Jurkat, Clone E6-1 (cell line): Measurements from ENCODE around the gene YWHAH. TPM values are rescaled to one million over a fixed set of nuclear protein-coding genes. Genes with fewer than 3 reads are reported as not detected.

Source experiments
- DNase-seq: peaks from one replicate; pipeline ENCODE4 v3.0.0-alpha.2; 2011; ENCODE audit warnings: low read depth, low spot score
- H3K4me3 ChIP-seq: 2 replicates; pipeline ENCODE4 v1.5.1; 2011; ENCODE audit warnings: mild to moderate bottlenecking, low read length, control low read depth, moderate library complexity
- polyA plus RNA-seq: library from polyadenylated mRNA; unstranded; fragments of >200 nt; gene quantifications from one replicate; pipeline ENCODE4 v1.2.1, GENCODE V29; 2012; ENCODE audit warnings: missing spikeins; ENCODE audit not compliant: insufficient read length, insufficient read depth

YWHAH gene
- polyA plus RNA-seq: 206 TPM

- DNase-seq: peak; percentile 71
- peak within 1 kb of the TSS; percentile 90 for H3K4me3 ChIP-seq
Observed at GRCh38 chr22:31943978-31944699, at the start of gene YWHAH. Gene YWHAH, plus strand, starts transcription at chr22:31944535. Its CDS starts 199 bp downstream, at chr22:31944734.

GRCh38 chr22:31895411-31896123 is 48.8 kb upstream of the YWHAH start:
- DNase-seq: no peak
- no peak overlapping the region for H3K4me3 ChIP-seq

- DNase-seq: no peak
- H3K4me3 ChIP-seq: no peak overlapping the region
Observed at GRCh38 chr22:31896472-31896871, 47.9 kb upstream of the YWHAH start.

DNA sequence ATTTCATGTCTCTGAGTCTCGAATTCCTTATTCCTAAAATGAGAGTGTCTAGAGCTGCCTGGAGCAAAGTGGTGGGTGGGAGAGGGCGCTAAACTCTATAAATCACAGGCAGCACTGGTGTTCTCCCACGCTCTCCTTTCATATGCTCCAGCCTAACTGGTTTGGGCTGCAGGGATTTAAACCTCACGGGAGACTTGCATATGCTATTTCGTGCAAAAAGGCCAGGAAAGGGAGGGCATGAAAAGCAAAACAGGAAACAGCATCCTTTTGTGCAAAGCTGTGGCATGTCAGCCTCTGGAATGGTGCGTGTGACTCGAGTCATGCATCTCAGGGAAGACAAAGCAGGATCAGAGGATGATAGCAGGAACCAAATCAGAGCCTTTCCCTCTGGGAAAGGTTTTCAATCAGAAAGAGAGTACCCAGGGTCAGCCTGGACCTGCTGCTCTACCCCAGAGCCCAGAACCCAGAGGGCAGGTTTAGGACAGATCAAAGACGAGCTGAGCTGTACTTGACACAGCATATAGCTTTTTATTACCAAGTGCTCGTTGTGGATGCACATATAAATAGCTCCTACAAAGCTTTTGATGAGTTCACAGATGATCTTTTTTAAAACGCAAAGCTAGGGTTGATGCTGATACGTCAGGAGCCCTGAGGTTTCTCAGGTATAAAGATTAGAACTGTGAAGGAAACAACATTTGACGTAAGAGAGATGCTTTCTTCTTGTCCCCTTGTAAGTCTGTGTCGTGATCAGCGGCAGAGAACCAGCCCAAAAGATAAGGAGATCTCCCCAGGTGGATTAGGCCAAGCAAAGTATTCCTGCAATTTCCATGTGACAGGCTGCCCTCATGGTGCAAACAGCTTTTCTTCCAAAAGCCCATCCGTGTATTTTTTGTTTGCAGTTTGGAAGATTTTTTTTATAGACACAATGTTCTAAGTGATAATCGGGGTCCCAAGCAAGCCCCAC is 46.2 kb upstream of the YWHAH start:
- no peak overlapping the region for H3K4me3 ChIP-seq
- no peak for DNase-seq

DNA sequence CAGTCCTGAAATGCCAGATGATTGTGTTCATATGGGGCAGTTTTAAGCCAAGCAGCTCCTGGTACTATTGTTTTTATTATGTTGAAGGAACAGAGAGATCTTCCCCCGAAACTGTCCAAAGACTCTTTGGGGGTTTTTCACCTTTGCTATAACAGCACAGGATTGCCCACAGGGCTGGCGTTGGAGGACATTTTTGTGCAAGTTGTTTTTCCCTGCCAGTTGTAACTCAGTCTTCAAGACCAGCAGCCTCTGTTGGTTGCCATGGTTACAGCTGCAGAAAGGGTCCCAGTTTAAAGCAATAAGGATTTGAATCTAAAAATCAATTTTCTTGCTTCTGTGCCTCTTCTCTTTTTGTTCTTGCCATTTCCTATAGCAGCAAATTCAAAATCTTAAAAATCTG is 45.4 kb upstream of the YWHAH start:
- H3K4me3 ChIP-seq: no peak overlapping the region
- no peak for DNase-seq

GRCh38 chr22:31899669-31900068 is 44.7 kb upstream of the YWHAH start:
- no peak overlapping the region for H3K4me3 ChIP-seq
- no peak for DNase-seq

DNA sequence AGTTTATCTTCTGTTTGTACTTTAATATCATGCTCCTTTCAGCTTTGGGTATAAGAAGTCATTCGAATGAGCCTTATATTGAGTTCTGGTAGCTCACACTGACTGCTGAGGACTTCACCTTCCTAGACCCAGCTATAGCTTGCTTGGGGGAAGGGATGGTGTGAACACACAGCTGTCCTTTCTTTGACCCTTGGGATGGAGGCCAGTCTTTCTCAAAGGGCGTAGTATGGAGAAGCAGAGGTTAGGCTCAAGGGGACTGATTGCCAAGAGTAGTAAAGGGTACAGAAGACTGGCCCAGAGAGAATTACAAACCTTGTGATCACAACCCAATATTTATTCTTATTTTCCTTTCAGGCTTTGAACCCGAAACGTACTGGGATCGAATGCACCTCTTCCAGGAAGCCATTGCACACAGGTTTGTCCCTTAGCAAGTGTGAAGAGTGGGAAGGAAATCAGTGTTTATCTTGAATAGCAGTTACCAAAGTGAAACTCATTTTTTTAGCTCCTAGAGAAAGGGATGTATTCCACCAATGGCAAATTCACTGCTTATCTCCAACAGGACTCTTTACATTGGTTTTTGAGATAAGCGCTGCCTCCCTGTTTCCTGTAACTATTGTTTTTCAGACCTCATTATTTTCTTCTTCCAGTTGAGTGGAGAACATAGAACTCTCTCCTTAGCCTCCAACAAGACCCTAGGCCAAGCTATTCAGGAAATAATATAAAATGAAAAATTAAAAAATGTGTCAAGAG is 42.8 kb upstream of the YWHAH start:
- H3K4me3 ChIP-seq: no peak overlapping the region
- no peak for DNase-seq

GRCh38 chr22:31904651-31905050 is 39.7 kb upstream of the YWHAH start:
- no peak for DNase-seq
- no peak overlapping the region for H3K4me3 ChIP-seq

- DNase-seq: no peak
- H3K4me3 ChIP-seq: no peak overlapping the region
Observed at GRCh38 chr22:31905356-31905755, 39.0 kb upstream of the YWHAH start.

- no peak overlapping the region for H3K4me3 ChIP-seq
- no peak for DNase-seq
Observed at GRCh38 chr22:31906086-31906485, 38.2 kb upstream of the YWHAH start.

DNA sequence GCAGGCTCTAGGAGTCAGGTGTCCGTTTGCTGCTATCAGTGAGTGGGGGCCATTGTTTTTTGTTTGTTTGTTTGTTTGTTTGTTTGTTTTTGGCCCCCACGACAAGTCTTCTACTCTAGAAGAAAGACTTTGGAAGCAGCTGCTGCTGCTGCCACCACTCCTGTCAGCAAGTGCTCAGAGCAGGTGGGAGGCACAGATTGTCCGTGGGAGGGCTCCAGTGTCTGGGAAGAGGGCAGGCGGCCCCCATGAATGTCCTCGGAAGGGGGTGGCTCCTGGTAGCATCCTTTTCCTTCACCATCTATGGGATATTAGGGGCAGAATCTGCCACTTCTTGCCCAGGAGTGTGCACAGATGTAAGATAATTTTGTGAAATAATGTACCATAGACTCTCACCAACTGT is 37.8 kb upstream of the YWHAH start:
- DNase-seq: no peak
- no peak overlapping the region for H3K4me3 ChIP-seq

DNA sequence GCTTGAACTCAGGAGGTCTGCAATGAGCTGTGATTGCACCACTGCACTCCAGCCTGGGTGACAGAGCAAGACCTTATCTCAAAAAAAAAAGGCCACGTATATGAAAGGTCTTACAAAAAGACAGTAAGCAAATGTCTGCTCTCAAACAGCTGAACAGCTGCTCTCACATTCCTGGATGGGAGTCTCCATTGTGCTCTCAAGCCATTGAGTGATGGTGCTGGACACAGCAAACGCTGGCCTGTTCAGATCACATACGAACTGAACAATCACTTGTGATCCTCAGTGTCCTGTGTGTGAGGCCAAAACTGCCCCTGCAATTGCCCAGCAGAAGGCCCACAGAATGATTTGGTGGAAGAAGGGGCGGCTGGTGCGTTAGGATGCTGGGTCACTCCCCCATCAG is 34.4 kb upstream of the YWHAH start:
- no peak overlapping the region for H3K4me3 ChIP-seq
- no peak for DNase-seq

- no peak for DNase-seq
Observed at GRCh38 chr22:31911565-31912406, 32.5 kb upstream of the YWHAH start.

GRCh38 chr22:31912407-31912743 is 32.0 kb upstream of the YWHAH start:
- no peak for DNase-seq
- H3K4me3 ChIP-seq: no peak overlapping the region

More at GRCh38 chr22:31911565-31912406, 32.5 kb upstream of the YWHAH start:
- H3K4me3 ChIP-seq: no peak overlapping the region

GRCh38 chr22:31915586-31915985 is 28.7 kb upstream of the YWHAH start:
- no peak overlapping the region for H3K4me3 ChIP-seq

GRCh38 chr22:31917227-31917921 is 27.0 kb upstream of the YWHAH start:
- no peak overlapping the region for H3K4me3 ChIP-seq
- DNase-seq: no peak

More at GRCh38 chr22:31915586-31915985, 28.7 kb upstream of the YWHAH start:
- DNase-seq: no peak

- DNase-seq: no peak
- no peak overlapping the region for H3K4me3 ChIP-seq
Observed at GRCh38 chr22:31919730-31920129, 24.6 kb upstream of the YWHAH start.

DNA sequence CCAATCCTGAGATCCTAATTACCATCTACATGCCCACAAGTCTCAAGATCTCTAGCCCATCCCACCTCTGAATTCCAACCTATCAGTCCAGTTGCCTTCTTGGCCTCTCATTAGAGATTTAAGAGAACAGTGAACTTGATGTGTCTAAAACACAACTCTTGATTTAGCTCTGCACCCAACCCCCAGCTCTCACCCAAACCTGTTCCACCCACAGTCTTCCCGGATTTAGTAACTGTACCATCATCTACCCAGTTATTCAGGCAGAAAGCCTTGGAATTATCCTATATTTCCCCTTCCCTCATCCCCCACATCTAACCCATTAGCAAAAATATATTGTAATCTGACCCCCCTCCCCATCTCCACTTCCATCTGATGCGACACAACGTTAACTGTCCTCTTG is 24.0 kb upstream of the YWHAH start:
- H3K4me3 ChIP-seq: no peak overlapping the region
- DNase-seq: no peak
